Breast epithelium (tissue), 3 donors: ENCODE results near the gene CSH1.
"Not testable (repeated sequence)": the region's sequence is repeated elsewhere in the genome, so short reads cannot be mapped to it uniquely, and the experiment has no call there.

Experiments
- POLR2A ChIP-seq: fragments of 450-650 bp; IDR thresholded peaks from one replicate; pipeline ENCODE4 v1.6.1; 2016; ENCODE audit warnings: antibody characterized with exemption, mild to moderate bottlenecking, moderate library complexity
- POLR2AphosphoS5 ChIP-seq, 3 donors: sonication (generic); formaldehyde crosslinking; IDR thresholded peaks; one replicate each; pipeline ENCODE4 v1.6.1; 2017; ENCODE audit warnings: antibody characterized with exemption in 3 of 3
- TF ChIP-seq, protein P1 (sequence below), 3 donors: fragments of 450-650 bp; IDR thresholded peaks; one replicate each; pipeline ENCODE4 v1.5.1; 2016 to 2017; ENCODE audit warnings: antibody characterized with exemption in 3 of 3, mild to moderate bottlenecking in 3 of 3, moderate library complexity in 3 of 3

DNA sequence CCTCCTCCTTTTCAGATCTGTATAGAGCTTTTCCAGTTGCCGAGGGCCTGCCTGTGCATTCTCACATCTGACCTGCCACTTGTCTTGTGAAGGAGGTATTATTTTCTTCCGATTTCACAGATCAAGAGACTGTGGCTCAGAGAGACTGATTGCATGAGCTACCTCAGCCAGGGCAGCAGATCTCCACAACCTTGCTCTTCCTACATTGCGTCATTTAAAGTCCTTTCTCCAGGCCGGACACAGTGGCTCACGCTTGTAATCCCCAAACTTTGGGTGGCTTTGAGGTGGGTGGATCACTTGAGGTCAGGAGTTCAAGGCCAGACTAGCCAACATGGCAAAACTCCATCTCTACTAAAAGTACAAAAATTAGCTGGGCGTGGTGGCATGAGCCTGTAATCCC is 23.7 kb upstream of the CSH1 start:
- TF ChIP-seq, protein P1, sequence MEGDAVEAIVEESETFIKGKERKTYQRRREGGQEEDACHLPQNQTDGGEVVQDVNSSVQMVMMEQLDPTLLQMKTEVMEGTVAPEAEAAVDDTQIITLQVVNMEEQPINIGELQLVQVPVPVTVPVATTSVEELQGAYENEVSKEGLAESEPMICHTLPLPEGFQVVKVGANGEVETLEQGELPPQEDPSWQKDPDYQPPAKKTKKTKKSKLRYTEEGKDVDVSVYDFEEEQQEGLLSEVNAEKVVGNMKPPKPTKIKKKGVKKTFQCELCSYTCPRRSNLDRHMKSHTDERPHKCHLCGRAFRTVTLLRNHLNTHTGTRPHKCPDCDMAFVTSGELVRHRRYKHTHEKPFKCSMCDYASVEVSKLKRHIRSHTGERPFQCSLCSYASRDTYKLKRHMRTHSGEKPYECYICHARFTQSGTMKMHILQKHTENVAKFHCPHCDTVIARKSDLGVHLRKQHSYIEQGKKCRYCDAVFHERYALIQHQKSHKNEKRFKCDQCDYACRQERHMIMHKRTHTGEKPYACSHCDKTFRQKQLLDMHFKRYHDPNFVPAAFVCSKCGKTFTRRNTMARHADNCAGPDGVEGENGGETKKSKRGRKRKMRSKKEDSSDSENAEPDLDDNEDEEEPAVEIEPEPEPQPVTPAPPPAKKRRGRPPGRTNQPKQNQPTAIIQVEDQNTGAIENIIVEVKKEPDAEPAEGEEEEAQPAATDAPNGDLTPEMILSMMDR (IDR thresholded peaks at IDR 0.05) = not testable (repeated sequence)
- not testable (repeated sequence) for TF ChIP-seq POLR2AphosphoS5 (IDR thresholded peaks at IDR 0.05); POLR2A
